GM19397 (cell line): ENCODE measurements around the gene NAPA.

Experiments used
- ATAC-seq: cut with Tn5 transposase; IDR thresholded peaks from one replicate; pipeline ENCODE4 v1.9.1; 2021; ENCODE audit warnings: mild to moderate bottlenecking, moderate library complexity; ENCODE audit not compliant: unreplicated experiment

NAPA gene

GRCh38 chr19:47464675-47465419 is 50.0 kb downstream of the NAPA start:
- ATAC-seq, result no peak

GRCh38 chr19:47461876-47462275 is 53.0 kb downstream of the NAPA start:
- ATAC-seq, result no peak

GRCh38 chr19:47459477-47459876 is 55.4 kb downstream of the NAPA start:
- ATAC-seq, result no peak

- no peak for ATAC-seq
These were observed 56.2 kb downstream of the NAPA start for GRCh38 chr19:47458672-47459071.

GRCh38 chr19:47456721-47457474 is 58.0 kb downstream of the NAPA start:
- ATAC-seq, result no peak

- ATAC-seq, result no peak
These were observed 64.4 kb downstream of the NAPA start for GRCh38 chr19:47450478-47450877.

- ATAC-seq, result no peak
These were observed 66.5 kb downstream of the NAPA start for GRCh38 chr19:47448360-47448727.

GRCh38 chr19:47447470-47448359 is 67.1 kb downstream of the NAPA start:
- ATAC-seq, result no peak

GRCh38 chr19:47446534-47447469 is 68.1 kb downstream of the NAPA start:
- no peak for ATAC-seq

- ATAC-seq, result no peak
These were observed 68.9 kb downstream of the NAPA start for GRCh38 chr19:47445937-47446402.

- no peak for ATAC-seq
These were observed 69.3 kb downstream of the NAPA start for GRCh38 chr19:47445527-47445926.

- no peak for ATAC-seq
These were observed 70.5 kb downstream of the NAPA start for GRCh38 chr19:47444388-47444821.

GRCh38 chr19:47443331-47443730 is 71.5 kb downstream of the NAPA start:
- ATAC-seq, result no peak

- no peak for ATAC-seq
These were observed 76.1 kb downstream of the NAPA start for GRCh38 chr19:47438793-47439220.
